ENCODE data around the gene SERPINE2. TPM values are rescaled to one million over a fixed set of nuclear protein-coding genes. Genes with fewer than 3 reads are reported as not detected.

SERPINE2 gene
- total RNA-seq, 1 donor from 2014 or later = 57.7 TPM

DNA sequence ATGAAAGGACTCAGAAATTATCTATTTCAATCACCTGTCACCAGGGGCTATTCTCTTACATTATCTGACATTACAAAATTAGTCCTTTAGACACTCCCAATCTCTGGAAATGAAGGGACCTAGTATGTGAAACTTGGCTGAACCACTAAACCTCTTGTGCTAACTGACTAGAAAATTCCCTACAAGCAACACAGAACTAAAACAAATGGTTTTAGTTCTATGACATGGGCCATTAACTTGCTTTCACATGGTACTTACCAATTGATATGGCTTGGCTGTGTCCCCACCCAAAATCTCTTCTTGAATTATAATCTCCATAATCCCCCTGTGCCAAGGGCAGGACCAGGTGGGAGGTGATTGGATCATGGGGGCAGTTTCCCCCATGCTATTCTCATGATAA, 16.6 kb downstream of the SERPINE2 start:
- H3K4me3 ChIP-seq (ENCODE audit: low read depth, low read length) = no peak overlapping the region
- TF ChIP-seq CTCF (conservative IDR thresholded peaks at IDR 0.05; ENCODE audit: low read depth, low read length) = no peak
- DNase-seq (ENCODE audit: low read depth) = peak; percentile 42

DNA sequence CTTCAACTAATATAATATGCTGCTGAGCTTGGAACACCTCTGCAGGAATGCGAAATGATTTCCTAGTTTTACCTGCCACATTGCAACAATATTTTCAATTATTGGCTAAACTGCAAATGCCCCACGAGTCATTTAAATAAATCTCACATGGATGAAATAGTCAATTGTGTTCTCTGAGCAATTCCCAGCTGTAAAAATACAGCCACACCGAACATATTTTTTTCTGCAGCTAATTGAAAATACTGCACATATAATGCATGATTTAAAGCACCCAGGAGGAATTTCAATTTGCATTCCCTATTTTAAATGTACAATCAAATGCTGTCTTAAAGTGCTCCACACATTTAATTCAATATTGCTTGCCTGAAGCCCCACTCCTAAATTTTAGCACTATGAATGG, 18.6 kb downstream of the SERPINE2 start:
- H3K4me3 ChIP-seq (ENCODE audit: low read depth, low read length) = no peak overlapping the region
- TF ChIP-seq CTCF (conservative IDR thresholded peaks at IDR 0.05; ENCODE audit: low read depth, low read length) = no peak

DNA sequence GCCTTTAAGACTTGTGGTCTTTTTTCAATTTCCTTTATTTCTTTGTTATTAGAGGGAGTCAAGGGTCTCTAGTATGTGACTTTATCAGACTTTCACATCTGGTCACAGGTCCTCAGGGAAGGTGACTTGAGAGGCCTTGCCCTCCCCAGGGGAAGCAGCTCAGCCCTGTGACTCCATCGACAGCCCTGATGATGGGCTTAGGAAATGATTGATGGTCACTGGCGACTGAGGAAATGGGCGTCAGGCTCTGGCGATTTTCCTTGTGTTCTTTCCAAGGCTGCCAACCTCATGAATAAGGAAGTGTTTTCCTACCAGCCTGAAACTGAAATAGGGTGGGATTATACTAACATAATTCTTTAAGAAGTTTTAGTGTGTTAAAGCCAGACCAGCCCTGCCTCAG, 21.1 kb downstream of the SERPINE2 start:
- TF ChIP-seq CTCF (conservative IDR thresholded peaks at IDR 0.05; ENCODE audit: low read depth, low read length) = no peak
- H3K4me3 ChIP-seq (ENCODE audit: low read depth, low read length) = no peak overlapping the region
- DNase-seq (ENCODE audit: low read depth) = peak; percentile 69

More for the DNA sequence above, 18.6 kb downstream of the SERPINE2 start:
- no peak for DNase-seq (ENCODE audit: low read depth)

DNA sequence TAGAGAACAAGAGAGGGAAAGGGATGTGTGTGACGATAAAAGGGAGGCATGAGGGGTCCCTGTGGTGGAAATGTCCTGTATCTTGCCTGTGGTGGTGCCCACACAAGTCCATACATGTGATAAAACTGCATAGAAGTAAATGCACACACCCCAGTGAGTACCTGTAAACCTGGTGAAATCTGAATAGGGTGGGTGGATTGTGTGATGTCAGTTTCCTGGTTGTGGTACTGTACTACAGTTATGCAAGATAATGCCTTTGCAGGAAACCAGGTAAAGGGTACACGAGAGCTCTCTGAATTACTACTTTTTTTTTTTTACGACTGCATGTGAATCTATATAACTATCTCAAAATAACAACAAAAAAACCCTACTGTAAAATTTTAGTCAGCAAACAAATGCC, 22.1 kb downstream of the SERPINE2 start:
- no peak for TF ChIP-seq CTCF (conservative IDR thresholded peaks at IDR 0.05; ENCODE audit: low read depth, low read length)
- no peak for DNase-seq (ENCODE audit: low read depth)

DNA sequence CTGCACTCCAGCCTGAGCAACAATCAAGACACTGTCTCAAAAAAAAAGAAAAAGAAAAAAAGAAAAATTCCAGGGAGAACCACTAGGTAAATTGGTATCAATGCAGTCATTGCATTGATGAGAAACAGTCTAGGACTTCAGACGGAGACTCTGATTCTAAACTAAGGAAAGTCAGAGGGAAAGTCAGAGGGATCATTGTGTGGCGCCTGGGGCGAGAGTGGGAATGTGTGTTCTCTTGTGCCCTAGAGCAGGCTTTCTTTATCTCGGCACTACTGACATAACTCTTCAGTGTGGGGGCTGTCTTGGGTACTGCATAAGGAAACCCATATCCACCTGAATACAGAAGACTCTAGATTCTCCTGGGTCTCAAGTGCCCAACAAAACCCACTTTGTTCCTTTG, 24.8 kb downstream of the SERPINE2 start:
- TF ChIP-seq CTCF (conservative IDR thresholded peaks at IDR 0.05; ENCODE audit: low read depth, low read length) = no peak

More for the DNA sequence above, 22.1 kb downstream of the SERPINE2 start:
- no peak overlapping the region for H3K4me3 ChIP-seq (ENCODE audit: low read depth, low read length)

GRCh38 chr2:224011837-224012236, 27.2 kb downstream of the SERPINE2 start:
- TF ChIP-seq CTCF (conservative IDR thresholded peaks at IDR 0.05; ENCODE audit: low read depth, low read length) = no peak
- no peak overlapping the region for H3K4me3 ChIP-seq (ENCODE audit: low read depth, low read length)
- no peak for DNase-seq (ENCODE audit: low read depth)

More for the DNA sequence above, 24.8 kb downstream of the SERPINE2 start:
- no peak for DNase-seq (ENCODE audit: low read depth)
- H3K4me3 ChIP-seq (ENCODE audit: low read depth, low read length) = no peak overlapping the region

DNA sequence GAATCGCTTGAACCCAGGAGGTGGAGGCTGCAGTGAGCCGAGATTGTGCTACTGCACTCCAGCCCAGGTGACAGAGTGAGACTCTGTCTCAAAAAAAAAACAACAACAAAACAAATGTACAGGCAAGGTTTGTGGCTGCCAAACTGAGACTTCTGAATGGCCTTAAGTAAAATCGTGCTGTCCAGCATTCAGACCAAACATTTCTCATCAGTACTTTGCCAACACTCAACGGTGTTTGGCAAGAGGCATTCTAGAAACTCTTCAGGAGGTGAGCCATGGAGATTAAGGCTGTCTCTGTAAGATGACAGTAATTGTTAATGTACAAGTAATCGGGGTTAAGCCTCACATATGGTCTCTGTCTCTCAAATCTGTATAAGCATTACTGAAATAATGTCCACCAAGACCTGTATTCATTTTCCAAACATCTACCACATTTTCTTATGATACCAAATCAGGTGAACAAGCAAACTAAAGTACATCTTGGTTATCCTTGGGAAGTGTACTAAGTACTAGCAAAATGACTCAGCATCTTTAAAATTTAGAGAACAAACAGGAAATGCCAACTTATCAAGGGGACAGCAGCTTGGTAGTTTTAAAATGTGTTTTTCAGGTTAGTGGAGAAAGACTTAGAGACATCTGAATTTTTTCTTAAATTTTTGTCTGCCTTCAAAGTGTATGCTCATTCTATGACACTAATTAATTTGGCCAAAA, 29.3 kb downstream of the SERPINE2 start:
- no peak overlapping the region for H3K4me3 ChIP-seq (ENCODE audit: low read depth, low read length)
- TF ChIP-seq CTCF (conservative IDR thresholded peaks at IDR 0.05; ENCODE audit: low read depth, low read length) = no peak
- no peak for DNase-seq (ENCODE audit: low read depth)
